Measurements from ENCODE around the gene RBM28. TPM values are rescaled to one million over a fixed set of nuclear protein-coding genes. Genes with fewer than 3 reads are reported as not detected.

The RBM28 gene
- total and polyA plus RNA-seq, 2 of the 8 experiments (the other 6 are each of a cell fraction or from before 2014, with no cell fraction given) = 12.8 to 65.3 TPM

DNA sequence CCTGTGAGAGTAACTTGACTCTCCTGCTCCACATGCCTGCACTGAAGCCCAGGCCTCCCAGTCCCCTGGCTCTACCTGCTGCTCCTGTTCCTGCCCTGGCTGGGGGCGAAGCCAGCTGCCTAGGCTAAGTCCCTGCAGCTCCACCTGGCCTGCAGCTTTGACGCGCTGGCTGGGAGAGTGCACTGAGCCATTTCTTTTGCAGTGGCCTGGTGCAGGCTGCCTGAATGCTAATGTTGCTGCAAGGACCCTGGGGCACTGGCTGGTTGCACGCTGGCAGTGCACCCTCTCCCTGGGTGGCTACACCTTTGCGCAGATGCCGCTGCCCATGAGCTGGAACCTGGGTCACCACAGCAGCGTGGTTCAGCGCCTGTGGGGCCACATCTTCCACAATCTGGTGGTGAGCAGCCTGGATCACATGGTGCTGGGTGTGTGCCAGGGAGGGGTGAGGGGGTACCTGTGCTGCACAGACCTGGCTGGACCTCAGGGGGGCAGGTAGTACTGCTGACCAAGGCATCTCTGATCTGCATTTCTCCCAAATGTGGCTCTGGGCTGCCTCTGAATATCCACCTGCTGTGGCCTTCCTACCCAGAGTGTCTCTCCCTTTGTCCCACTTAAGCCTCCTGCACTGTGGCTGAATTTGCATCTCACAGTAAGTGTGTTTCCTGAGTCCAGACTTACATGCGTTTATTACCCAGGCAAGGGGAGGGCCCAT lies 46.1 kb upstream of the RBM28 start:
- Histone ChIP-seq H4K5ac (ENCODE audit: insufficient read length, low read depth, low read length) (no peak overlapping the region), H4K8ac (ENCODE audit: extremely low read depth, insufficient read depth, low read length) (peak overlapping the region; percentile 36; the same call in 1 of the 2 replicates), H2BK5ac (ENCODE audit: low read depth, low read length) (no peak overlapping the region), H3K4me1 (replicated peaks in 1 of 4; ENCODE audit: control insufficient read depth in 3 of 4, insufficient read depth in 4 of 4, low read length in 3 of 4) (peaks cover 0 to 11% (median 9%) of the 10 kb centered on the region in 4 experiments; a peak in 6 of 7 replicates), H3K4ac (replicated peaks; ENCODE audit: insufficient read length, low read depth, low read length) (no peak overlapping the region), H3K4me3 (ENCODE audit: extremely low read depth in 1 of 4, insufficient read depth in 2 of 4, low read depth in 3 of 4, low read length in 4 of 4) (no peak overlapping the region), H3K79me1 (ENCODE audit: low read depth, low read length) (no peaks in the 10 kb centered on the region), H2AK5ac (ENCODE audit: low read depth, low read length) (no peak overlapping the region), H2BK120ac (replicated peaks; ENCODE audit: low read depth, low read length) (no peak overlapping the region), H3K14ac (ENCODE audit: insufficient read length) (no peak overlapping the region), H3K36me3 (ENCODE audit: control insufficient read depth in 2 of 4, insufficient read depth in 4 of 4, low read length in 3 of 4) (no peaks in the 10 kb centered on the region), H3K23ac (ENCODE audit: insufficient read length) (no peak overlapping the region), H2BK12ac (ENCODE audit: low read depth, low read length) (peak overlapping the region; percentile 50; the same call in 1 of the 2 replicates), H4K20me1 (replicated peaks in 1 of 2; ENCODE audit: control insufficient read depth in 1 of 2, insufficient read depth in 2 of 2, low read length in 2 of 2) (no peaks in the 10 kb centered on the region), H3K4me2 (ENCODE audit: insufficient read depth in 1 of 2, low read depth in 2 of 2, low read length in 2 of 2) (no peak overlapping the region), H3K56ac (replicated peaks; ENCODE audit: insufficient read length, low read depth, low read length) (no peak overlapping the region), H2AFZ (ENCODE audit: low read length) (no peak overlapping the region), H3K27ac (ENCODE audit: low read depth, low read length) (no peak overlapping the region), H2BK20ac (ENCODE audit: low read length) (no peak overlapping the region), H3K9me3 (ENCODE audit: insufficient read depth in 2 of 2, low read depth in 1 of 2, low read length in 1 of 2) (no peaks in the 10 kb centered on the region), H3K27me3 (replicated peaks in 1 of 4; ENCODE audit: control insufficient read depth in 3 of 4, extremely low read depth in 1 of 4, insufficient read depth in 3 of 4, low read length in 3 of 4) (peaks cover 0 to 6% (median 0%) of the 10 kb centered on the region in 4 experiments; a peak in 2 of 7 replicates), H4K91ac (replicated peaks; ENCODE audit: insufficient read length, low read length) (no peak overlapping the region), H2BK15ac (ENCODE audit: low read length) (no peak overlapping the region), H3K9ac (replicated peaks in 1 of 4; ENCODE audit: extremely low read depth in 1 of 4, low read depth in 3 of 4, low read length in 3 of 4) (no peak overlapping the region), H3K79me2 (ENCODE audit: control insufficient read depth in 1 of 2, insufficient read depth in 2 of 2, low read length in 2 of 2) (no peaks in the 10 kb centered on the region), H3K23me2 (ENCODE audit: low read depth, low read length) (no peaks in the 10 kb centered on the region; the same call in 1 of the 2 replicates), H3K18ac (ENCODE audit: extremely low read depth, low read length) (peak overlapping the region; percentile 38; the same call in 1 of the 2 replicates)
- 80% methylated on average over 9 of the region's 9 CpGs; no CpG with 5 or more reads in 1 of the 2 experiments for WGBS, 2 experiments (ENCODE audit: extremely low coverage in 1 of 2, insufficient coverage in 1 of 2, insufficient read length in 1 of 2, insufficient replicate concordance in 2 of 2, low coverage in 1 of 2, low lambda C conversion rate in 2 of 2, missing lambda C conversion rate in 1 of 2)
- CTCF ChIA-PET (ENCODE audit: partially characterized antibody) = interaction anchor here (0.8 to 19.2 kb wide), 13 partner anchors 10 to 276 kb away, joined by 3 to 345 read pairs (median 12); partner anchors contain the start of genes PRRT4 and RBM28
- FAIRE-seq (no peak), DNase-seq (ENCODE audit: low read depth in 1 of 2, low spot score in 2 of 2) (no peak)
- POLR2A ChIA-PET (ENCODE audit: partially characterized antibody) = interaction anchor here (0.7 to 1.4 kb wide), 8 partner anchors 8 to 46 kb away, joined by 3 to 6 read pairs (median 4); partner anchors contain the start of gene RBM28
- TF ChIP-seq MAX (IDR thresholded peaks at IDR 0.05) (peak; percentile 77), RAD21 (IDR thresholded peaks at IDR 0.05 in 1 of 2, conservative IDR thresholded peaks at IDR 0.05 in 1 of 2; ENCODE audit: low read depth in 2 of 2, low read length in 2 of 2) (no peak), E2F6 (IDR thresholded peaks at IDR 0.05) (peak; percentile 48), YY1 (IDR thresholded peaks at IDR 0.05; ENCODE audit: low read depth, low read length) (no peak)
